IPS DF 19.7 (cell line): ENCODE measurements around the gene TSPAN9.

ENCODE experiments used
- DNase-seq: peaks from one replicate; pipeline ENCODE4 v3.0.0-alpha.2; 2013; ENCODE audit warnings: low read depth, low spot score

The TSPAN9 gene

DNA sequence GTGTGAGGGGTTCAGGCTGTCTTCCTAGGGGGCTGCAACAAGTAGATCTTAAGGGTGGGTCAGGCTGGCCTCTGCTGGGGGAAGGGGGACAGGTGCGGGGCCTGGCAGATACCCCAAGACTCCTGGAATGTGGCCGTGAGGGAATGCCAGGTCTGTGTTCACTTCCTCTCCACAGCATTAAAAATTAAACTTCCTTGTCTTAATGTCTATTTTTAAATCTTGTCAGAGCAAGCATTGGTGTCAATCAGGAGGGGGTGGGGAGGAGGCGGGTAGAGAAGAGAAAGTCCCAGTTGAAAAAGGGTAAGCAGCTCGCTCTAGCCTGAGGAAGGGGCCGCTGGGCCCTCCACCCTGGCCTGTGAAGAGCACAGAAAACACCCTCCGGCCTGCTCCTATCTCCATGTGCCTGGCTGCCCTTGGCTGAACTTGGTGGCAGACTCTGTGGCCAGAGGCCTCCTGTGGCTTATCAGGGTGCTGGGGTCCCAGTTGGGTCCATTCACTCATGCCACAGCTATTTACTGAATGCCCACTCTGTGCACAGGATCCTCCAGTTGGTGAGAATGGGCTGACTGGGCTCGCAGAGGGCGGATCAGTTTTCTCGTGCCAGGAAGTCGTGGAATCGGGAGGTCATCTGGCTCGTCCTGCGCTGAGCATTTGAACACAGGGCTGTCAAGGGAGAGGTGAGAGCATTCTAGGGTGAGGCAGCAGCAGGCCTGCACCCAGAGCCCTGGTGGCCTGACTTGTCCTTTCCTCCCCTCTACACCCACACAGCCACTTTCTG lies 128.8 kb downstream of the TSPAN9 start:
- DNase-seq, result no peak

DNA sequence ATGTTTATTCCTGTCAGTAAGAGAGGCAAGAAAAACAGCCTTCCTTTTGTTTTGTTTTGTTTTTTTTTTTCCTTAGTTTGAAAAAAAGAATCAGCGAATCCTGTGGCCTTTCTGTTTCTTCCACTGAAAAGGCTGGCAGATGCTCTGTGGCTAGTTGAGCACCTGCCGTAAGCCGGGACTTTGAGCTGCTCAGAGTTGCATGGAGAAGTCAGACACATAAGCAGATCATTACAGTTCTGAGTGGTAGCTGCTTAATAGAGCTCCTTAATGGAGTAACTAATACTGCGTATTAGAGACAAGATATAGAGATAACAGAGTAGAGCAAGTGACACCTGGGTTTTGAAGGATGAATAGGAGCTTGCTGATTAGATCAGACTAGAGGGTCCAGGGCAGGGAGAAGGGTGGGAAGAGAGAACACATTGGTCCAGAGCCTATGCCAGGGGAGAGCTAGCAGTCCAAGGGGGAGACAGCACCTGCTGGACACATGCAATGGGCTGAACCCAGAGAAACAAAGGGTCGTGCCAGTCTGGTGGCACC lies 129.4 kb downstream of the TSPAN9 start:
- no peak for DNase-seq

DNA sequence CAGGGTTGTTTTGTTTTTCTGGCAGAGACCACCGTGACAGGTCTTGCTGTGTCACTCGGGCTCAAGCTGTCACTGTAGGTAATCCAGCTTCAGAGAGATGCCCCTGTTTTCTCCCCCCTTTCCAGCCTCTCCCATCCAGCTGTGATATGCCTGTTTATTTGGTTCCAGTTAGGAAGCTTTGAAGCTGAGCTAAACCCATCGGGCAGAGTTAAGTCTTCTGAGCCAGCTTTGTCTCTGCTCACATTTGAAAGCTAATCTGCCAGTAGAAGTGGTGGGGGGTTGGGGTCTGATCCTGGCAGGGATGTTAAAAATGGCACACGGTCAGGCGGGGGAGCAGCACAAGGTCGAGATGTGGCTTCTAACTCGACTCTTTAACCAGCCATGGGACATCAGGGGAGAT lies 130.0 kb downstream of the TSPAN9 start:
- no peak for DNase-seq

DNA sequence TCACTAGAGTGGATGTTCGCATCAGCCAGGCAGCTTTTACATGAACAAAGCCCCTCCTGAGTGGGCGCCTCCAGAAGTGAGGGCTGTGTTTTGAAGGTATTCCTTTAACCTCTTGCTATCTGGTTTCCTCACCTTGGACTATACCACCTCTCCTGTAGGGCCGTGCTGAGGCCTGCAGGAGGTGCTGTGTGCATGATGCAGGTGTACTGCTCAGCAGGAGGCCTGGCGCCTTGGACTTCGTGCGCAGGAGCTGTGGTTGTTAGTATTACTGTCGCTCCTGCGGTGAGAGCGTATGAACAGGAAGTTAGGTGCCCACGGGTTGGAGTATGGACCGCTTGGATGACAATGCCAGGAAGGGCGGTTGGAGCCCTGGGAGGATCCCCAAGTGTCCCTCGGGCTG lies 130.7 kb downstream of the TSPAN9 start:
- DNase-seq, result peak; percentile 61

DNA sequence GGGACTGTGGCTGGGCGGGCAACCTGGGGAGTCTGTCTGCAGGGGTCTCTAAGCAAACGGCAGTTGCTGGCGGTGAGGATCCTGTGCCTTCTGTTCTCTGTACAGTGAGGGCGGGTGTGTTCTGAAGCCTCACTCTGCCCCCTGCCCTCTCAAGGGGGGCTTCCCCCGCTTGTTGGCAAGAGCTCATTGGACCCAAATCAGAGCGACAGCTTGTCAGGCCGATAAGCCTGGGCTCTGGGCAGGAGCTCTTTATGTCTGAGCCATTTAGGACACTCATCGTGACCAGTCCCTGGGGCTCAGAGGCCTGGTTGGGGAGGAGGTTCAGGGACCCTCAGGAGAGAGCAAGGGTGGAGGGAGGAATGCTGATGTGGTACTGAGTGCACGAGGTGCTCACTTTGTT lies 136.0 kb downstream of the TSPAN9 start:
- no peak for DNase-seq

DNA sequence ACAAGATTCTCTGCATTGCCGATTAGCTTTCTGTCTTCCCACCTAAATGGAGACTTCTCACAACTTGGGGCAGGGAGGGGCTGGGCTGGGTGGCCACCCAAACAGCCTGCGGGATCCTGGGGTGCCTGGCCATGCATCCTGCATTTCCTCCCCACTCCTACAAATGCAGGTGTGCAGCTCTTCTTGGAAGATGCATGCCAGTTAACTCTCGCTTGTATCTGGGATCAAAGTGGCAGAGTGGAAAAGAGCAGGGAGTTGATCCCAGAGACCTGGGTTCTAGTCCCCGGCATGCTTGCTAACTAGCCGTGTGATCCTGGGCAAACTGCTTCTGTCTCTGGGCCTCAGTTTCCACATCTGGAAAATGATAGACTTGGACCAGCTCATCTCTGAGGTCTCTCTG lies 136.6 kb downstream of the TSPAN9 start:
- no peak for DNase-seq

DNA sequence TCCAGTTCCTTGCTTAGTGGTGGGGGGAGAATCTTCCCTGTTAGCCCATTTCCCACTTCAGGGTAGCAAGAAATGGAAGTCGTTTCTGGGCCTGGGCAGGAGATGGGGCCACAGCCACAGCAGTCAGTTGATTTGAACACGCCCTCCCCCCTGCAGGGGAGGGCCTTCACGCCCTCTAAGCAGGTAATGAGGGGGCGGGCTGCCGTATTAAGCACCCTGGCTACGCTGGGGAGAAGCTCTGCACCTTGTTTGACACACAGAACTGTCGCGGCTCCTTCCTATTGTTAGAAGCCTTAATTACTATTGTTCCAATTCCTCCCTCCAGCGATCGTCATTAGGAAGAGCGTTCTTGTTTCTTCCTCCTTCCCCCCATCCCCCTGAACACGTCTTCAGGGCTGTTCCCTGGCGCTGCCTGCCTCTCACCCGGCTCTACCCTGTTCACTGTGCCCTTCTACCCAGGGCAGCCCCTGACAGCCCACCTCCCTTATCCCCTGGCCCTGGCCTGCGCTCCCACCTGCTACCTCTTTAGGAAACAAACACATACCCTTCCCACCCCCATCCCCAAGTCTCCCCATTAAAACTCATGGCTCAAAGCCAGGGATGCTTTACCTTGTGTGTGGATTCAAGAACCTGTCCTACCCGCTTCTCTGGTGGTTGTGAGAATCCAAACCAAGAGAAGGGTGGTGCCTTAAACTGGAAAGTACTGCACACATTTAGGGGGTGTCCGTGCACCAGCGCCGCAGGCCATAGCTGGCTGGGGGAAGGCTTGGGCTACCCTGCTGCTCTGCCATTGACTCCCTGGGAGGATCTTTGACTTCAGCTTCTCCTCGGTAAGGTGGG lies 137.6 kb downstream of the TSPAN9 start:
- DNase-seq, result no peak

DNA sequence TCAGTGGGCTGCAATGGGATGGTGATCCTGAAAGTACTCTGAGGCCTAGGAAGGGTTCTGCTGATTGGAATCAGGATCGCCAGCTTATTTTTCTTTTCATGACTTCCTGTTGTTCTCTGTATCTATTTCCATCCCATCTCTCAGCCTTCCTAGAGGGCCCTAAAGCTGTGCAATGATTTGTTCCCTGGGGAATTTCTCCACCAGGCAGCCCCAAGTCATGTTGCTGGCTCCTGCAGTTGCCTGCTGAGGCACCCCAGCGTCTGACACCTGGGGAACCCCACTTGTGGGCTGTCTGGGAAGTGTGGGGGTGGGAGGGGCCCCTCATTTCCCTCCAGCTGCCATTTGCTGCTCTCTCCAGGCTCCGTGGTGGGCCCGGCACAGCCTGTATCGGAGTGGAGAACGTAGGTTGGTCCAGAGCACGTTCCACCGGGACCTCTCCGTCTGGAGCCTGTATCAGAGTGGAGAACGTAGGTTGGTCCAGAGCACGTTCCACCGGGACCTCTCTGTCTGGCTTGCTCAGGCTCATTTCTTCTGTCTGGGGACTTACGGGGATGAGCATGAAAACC lies 138.3 kb downstream of the TSPAN9 start:
- no peak for DNase-seq

DNA sequence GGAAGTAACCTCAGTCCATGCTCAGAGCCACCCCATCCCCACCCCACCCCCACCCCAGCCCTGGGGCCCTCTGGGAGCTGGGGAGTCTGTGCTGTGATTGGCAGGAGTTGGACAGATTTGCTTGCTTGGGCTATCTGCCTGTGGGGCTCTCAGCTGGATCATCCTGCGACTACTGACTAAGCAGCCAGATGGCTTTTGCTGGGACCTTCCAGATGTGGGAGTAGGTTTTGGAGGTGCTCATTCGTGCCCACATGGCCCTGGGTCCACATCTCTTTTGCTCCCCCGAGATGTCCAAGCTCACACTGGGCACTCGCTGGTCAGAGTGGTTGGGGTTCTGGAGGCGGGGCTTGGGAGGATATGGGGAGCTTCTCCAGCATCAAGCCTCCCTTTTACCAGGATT lies 138.9 kb downstream of the TSPAN9 start:
- no peak for DNase-seq

DNA sequence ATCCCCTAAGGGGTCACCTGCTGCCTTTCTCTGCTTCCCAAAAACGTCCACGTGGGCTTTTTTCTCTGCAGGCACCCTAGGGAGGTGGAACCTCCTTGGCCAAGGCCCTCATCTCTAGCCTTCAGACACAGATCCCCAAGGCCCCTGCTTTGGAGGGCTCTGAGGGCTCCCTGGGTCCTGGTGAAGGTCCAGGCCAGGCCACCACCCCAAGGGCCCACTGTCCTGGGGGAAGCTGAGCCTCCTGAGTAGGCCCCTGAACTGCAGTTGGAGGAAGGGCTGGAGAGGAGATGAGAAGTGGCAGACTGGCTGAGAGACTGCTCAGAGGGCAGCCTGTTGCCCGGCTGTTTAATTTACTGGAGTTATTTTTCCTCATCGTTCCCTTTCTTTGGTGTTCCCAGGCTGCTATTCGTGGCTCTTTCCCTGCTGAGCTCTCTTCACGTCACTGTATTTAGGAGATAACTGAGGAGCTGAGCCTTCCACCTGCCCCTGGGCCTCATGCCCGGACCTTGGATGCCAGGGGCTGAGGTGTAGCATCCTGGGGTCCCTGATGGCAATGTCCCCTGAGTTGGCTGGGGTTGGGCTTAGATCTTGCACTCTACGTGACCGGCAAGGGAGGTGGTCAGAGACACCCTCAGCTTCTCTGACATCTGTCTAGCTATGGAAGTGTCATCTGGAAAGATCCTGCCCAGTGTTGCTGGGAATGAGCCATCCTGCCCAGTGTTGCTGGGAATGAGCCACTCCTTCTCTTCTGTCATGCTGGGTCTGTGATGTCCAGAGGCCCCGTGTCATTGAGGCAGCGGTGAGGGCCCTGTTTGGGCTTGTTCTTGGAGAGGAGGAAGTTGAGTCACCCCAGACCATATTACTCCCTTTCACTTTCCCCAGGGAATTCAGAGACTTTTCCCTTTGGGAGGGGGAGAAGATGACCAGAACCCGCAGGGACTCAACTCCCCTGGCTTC lies 139.8 kb downstream of the TSPAN9 start:
- no peak for DNase-seq

DNA sequence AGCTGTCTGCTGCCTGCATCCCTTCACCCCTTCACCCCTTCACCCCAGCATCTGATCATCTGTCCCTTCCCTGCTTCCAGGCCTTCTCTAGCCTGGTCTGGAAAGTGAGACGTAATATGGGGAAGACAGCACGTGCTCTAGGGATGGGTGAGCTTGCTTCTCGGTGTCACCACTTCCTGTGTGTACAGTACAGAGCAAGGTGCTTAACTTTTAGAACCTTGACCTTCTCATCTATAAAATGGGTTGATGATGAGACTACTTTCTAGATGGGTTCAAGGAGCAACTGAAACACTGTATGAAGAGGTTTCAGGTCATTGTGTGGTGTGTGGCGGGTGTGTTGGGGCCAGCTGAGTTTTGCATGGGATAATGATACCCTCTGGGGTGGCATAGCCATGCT lies 140.5 kb downstream of the TSPAN9 start:
- DNase-seq, result no peak

DNA sequence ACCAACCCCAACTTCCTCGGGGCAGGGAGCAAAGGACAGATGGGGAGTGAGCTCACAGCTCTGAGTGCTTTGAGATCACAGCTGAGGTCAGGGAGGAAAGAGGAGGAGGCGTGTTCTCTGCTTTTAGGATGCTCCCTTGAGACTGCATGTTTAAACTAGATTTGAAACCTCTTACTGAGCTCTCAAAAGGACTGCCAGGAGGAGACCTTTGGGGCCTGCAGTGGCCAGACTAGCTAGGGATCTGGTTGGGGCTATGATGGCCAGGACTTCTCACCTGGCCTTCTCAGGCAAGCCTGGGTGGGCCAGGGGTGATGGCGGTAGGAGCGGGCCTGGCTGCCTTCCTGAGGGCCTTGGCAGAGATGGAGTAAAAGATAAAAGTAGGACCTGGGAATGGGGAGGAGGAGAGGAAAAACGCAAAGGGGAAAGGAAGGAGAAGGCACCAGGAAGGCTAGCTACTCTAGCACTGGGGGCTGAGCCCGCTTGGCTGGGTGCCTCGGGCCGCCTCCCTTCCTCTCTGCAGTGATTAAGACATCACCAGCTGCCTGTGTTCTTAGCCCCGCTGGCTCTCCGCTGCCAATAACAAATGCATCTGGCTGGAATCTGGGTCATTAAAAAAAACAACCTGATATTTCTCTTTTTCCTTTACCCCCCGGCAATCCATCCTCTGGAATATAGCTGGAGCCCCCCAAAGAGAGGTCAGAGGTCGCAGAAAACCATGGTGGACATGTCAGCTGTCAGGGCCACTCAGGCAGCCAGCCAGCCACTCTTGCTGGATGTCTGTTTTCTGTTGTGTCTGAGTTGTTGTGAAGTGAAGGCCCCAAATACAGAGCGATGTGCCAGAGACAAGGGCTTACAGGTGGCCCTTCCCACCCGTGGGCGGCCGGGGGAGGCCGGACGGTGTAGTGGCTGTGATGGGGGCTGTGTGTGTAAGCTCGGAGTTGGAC lies 141.3 kb downstream of the TSPAN9 start:
- DNase-seq, result no peak

DNA sequence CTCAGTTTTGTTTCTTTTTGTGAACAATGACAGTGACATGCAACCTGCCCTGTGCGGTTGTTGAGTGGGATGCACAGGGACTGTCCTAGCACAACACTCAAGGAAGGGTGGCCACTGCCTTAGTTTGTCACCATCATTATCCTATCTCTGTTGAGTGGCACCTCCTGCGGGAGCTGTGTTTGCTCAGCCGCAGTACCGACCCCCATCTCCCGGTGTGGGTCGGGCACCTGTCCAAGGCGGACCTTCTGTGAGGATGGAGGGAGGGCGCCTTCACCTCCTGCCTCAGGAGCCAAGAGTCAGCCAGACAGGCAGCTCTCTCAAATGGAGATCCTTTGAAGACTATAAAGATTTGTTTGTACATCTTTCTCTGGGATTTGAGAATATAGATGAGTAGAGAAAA lies 142.1 kb downstream of the TSPAN9 start:
- no peak for DNase-seq

DNA sequence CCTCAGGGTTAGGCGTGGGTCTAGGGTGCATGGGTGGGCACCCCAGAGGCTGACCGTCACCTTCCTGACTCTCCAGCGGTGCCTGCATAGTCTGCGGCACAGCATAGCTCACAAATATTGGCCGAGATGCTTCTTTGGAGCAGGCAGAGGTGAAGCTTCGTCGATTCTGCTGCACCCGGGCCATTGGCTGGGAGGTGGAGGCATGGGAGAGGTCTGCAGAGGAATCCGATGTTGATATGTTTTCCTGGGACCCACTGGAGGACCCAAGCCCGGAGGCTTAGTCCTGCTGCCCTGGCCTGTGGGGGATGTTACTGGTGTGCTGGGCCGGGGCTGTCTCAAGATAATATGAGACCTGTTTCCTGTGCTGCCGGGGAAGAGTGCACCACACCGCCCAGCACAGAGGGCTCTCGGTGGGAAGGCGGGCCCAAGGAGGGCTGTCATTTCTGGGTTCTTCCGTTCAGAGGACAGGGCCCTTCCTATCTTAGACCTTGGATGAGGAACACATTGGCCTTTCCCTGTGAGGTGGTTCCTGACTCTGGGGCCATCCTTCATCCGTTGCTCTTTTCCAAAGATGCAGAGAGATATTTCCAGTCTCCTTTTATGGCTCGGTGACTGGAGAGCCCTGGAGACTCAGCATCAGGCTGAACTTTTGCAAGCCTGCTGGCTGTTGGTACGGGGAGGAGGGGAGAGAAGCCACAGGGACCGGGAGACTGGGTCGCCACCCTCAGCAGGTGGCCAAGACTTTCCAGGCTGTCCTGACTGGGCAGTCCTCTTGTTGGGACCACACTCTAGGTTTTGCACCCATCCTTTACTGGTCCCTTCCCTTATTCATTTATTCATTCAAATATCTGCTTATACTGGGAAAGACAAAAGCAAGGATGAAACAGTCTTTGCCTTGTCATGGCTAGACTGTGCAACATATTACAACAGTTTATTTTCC lies 143.5 kb downstream of the TSPAN9 start:
- no peak for DNase-seq

DNA sequence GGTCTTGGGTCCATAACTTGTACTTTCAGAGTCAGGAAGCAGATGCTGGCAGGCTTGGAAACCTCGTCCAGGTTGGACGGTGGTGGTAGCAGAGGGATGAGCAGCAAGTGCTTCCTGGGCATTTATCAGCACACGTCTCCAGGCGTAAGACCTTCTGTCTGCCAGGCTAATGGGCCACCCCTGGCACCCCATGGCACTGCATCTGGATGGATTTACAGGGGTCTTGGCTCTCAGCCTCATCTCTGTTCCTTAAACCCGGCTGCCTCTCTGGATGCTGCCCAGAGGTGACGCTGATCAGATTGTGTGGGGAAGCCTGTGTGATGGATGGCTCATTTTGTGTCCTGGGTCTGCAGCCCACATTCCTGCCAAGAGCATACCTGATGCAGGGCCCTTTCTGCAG lies 145.1 kb downstream of the TSPAN9 start:
- DNase-seq, result no peak

DNA sequence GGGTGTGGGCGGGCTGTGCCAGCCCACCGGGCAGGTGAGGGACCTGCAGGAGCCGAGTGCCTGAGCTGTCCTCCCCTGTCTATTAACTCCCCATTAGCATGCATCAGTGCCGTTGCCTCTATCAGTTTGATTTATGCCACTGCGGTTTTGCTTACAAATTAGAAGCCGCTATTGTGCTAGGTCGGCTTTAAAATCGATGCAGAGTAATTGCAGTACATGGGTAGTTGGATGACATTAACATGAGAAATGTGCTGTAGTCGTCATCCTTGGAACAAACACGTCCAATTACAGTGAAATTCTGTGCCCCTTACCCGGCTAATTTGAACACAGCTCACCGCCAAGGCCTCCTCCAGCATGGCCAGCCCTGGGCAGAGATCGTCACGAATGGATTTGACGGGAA lies 145.8 kb downstream of the TSPAN9 start:
- no peak for DNase-seq

DNA sequence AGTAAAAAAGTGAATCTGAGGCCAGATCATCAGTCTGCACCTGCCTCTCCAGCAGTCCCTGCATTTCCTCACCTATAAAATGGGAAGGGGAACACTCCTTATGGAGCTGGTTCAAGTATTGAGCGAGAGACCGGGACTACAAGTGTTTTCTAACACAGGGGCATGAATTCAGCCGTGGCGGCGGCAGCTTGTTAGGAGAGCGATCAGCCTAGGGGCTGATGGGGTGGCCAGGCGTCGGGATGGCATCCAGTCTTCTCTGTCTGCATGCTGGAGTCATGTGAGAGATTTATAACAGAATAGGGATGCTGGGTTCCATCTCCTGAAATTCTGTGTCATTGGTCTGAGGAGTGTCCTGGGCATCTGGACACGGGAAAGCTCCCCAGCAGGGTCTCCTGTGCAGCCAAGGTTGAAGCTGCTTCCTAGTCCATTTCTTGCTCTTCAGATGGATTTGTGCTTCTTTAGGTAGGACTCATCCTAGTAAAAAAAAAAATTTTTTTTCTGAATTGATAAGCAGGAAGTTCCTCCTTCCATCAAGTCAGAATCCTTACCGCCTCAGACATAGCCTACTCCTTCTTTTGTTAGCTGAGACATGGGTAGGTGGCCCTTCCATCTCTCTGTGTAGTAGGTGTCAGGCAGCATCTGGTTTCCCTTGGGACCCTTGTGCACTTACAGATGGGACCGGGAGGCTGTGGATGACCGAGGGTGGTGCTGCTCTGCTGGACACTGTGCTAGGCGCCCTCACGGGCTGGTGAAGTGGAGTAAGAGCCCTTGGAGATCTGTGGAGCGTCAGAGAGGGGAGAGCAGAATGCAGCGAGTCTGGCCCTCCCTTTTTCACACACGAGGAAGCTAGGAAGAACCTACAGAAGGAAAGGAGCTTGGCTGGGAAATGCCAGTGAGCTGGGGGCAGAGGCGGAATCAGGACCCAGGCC lies 146.7 kb downstream of the TSPAN9 start:
- DNase-seq, result no peak

DNA sequence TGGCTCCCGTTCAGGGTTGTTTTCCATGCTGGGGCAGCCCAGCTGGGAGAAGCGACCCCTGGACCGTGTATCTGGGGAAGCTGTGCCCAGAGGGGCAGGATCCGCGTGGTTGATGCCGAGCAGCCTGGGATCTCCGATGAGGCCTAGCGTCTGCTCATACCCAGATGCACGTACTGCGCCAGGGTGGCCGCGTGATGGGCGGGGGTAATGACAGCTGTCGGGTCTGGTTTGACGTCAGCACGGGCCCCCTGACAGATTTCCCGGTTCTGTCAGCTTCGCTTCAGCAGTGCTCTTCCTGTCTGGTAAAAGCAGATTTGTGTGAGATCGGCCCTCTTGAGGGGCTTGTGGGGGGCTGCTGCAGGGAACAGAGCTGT lies 147.3 kb downstream of the TSPAN9 start:
- DNase-seq, result no peak
